Left forelimb (tissue), 1 donor: ENCODE results near the gene DVL1.

Experiments used
- DNase-seq: peaks from one replicate; pipeline ENCODE4 v3.0.0-alpha.2; 2018; ENCODE audit warnings: low spot score

Gene DVL1

GRCh38 chr1:1356796-1357401 is 7.7 kb upstream of the DVL1 start:
- DNase-seq = no peak

- no peak for DNase-seq
Measured at GRCh38 chr1:1356166-1356795, 7.1 kb upstream of the DVL1 start.

GRCh38 chr1:1355416-1355815 is 6.2 kb upstream of the DVL1 start:
- no peak for DNase-seq

- DNase-seq = no peak
Measured at GRCh38 chr1:1354271-1355247, 5.3 kb upstream of the DVL1 start.

GRCh38 chr1:1353389-1354151 is 4.4 kb upstream of the DVL1 start:
- no peak for DNase-seq

- DNase-seq = no peak
Measured at GRCh38 chr1:1352786-1353388, 3.7 kb upstream of the DVL1 start.

GRCh38 chr1:1351511-1352427 is 2.6 kb upstream of the DVL1 start:
- no peak for DNase-seq

- DNase-seq = no peak
Measured at GRCh38 chr1:1348420-1349255, 580 bp downstream of the DVL1 start.

- DNase-seq = no peak
Measured at GRCh38 chr1:1347663-1348419, 1.4 kb downstream of the DVL1 start.

- no peak for DNase-seq
Measured at GRCh38 chr1:1347026-1347595, 2.1 kb downstream of the DVL1 start.

GRCh38 chr1:1346501-1346890 is 2.7 kb downstream of the DVL1 start:
- no peak for DNase-seq

GRCh38 chr1:1345860-1346500 is 3.2 kb downstream of the DVL1 start:
- DNase-seq = no peak

- DNase-seq = no peak
Measured at GRCh38 chr1:1345384-1345783, 3.8 kb downstream of the DVL1 start.

GRCh38 chr1:1344655-1345361 is 4.4 kb downstream of the DVL1 start:
- DNase-seq = no peak

GRCh38 chr1:1343811-1344421 is 5.3 kb downstream of the DVL1 start:
- no peak for DNase-seq

- DNase-seq = no peak
Measured at GRCh38 chr1:1342584-1343115, 6.6 kb downstream of the DVL1 start.

GRCh38 chr1:1342061-1342562 is 7.1 kb downstream of the DVL1 start:
- DNase-seq = no peak
